Measurements from ENCODE around the gene FAM13A. TPM values are rescaled to one million over a fixed set of nuclear protein-coding genes. Genes with fewer than 3 reads are reported as not detected.

The FAM13A gene
- total and polyA plus RNA-seq, 10 of the 15 experiments (the other 5 are each of a cell fraction or from before 2014, with no cell fraction given), result 0.05 to 1.8 (median 0.27) TPM; not detected in 1

- TF ChIP-seq MYB (IDR thresholded peaks at IDR 0.05; ENCODE audit: borderline replicate concordance, low read depth, low read length) (no peak), MTA3 (IDR thresholded peaks at IDR 0.05; ENCODE audit: borderline replicate concordance, low read length) (no peak), SP1 (IDR thresholded peaks at IDR 0.05; ENCODE audit: low read depth, low read length) (no peak), CTCF (IDR thresholded peaks at IDR 0.05 in 2 of 3, conservative IDR thresholded peaks at IDR 0.05 in 1 of 3; ENCODE audit: control insufficient read depth in 2 of 3, extremely low read depth in 1 of 3, insufficient read depth in 1 of 3, low read depth in 3 of 3, low read length in 3 of 3) (no peak)
These were observed 75.0 kb downstream of the FAM13A start (continued) for GRCh38 chr4:88981993-88982392.

GRCh38 chr4:88981556-88981955, 75.4 kb downstream of the FAM13A start:
- Histone ChIP-seq H3K4me1 (ENCODE audit: control insufficient read depth, insufficient read depth, low read length) (no peaks in the 10 kb centered on the region), H3K9ac (ENCODE audit: control insufficient read depth, insufficient read depth, low read length) (no peak overlapping the region), H3K27ac (ENCODE audit: control insufficient read depth, insufficient read depth) (no peak overlapping the region), H4K20me1 (ENCODE audit: control insufficient read depth, insufficient read depth) (no peaks in the 10 kb centered on the region), H3K4me2 (ENCODE audit: control insufficient read depth, insufficient read depth) (no peak overlapping the region), H3K9me3 (replicated peaks; ENCODE audit: control insufficient read depth, insufficient read depth, low read length) (no peaks in the 10 kb centered on the region), H3K36me3 (ENCODE audit: control insufficient read depth in 2 of 2, insufficient read depth in 2 of 2, low read length in 1 of 2) (no peaks in the 10 kb centered on the region), H2AFZ (ENCODE audit: control insufficient read depth, low read depth, low read length) (no peak overlapping the region), H3K79me2 (ENCODE audit: control insufficient read depth, insufficient read depth, low read length) (no peaks in the 10 kb centered on the region), H3K27me3 (replicated peaks in 1 of 2; ENCODE audit: control insufficient read depth in 2 of 2, insufficient read depth in 2 of 2, low read length in 1 of 2) (no peaks in the 10 kb centered on the region), H3K4me3 (no peak overlapping the region)
- no peak for FAIRE-seq
- intact Hi-C loops (cut with micrococcal nuclease; ENCODE audit: unreplicated experiment) (no loop called here), in situ Hi-C loops (cut with MboI) (no loop called here)
- ChIA-PET RAD21 (ENCODE audit: unreplicated experiment) (no interaction called here), SMC1A (ENCODE audit: uncharacterized antibody, unreplicated experiment) (interaction anchor here (0.9 to 1.8 kb wide), 5 partner anchors 9 to 162 kb away, joined by 3 to 6 read pairs (median 4); no protein-coding TSS in a partner anchor), POLR2A (no interaction called here), CTCF (interaction anchor here (0.6 to 0.7 kb wide), 3 partner anchors 15 to 319 kb away, joined by 3 to 6 read pairs (median 3); no protein-coding TSS in a partner anchor)
- 32% methylated on average over 2 of the region's 2 CpGs for WGBS (ENCODE audit: insufficient coverage, insufficient replicate concordance, low lambda C conversion rate, missing lambda C conversion rate)
- BruUV-seq (replicated peaks), result no TSS peak
- TF ChIP-seq TAF1 (IDR thresholded peaks at IDR 0.05; ENCODE audit: borderline replicate concordance, low read depth, low read length) (no peak), CTCF (IDR thresholded peaks at IDR 0.05 in 2 of 3, conservative IDR thresholded peaks at IDR 0.05 in 1 of 3; ENCODE audit: control insufficient read depth in 2 of 3, extremely low read depth in 1 of 3, insufficient read depth in 1 of 3, low read depth in 3 of 3, low read length in 3 of 3) (no peak), NR2F1 (conservative IDR thresholded peaks at IDR 0.05) (no peak), NFYB (IDR thresholded peaks at IDR 0.05; ENCODE audit: insufficient read depth, low read depth, low read length) (no peak), BACH1 (IDR thresholded peaks at IDR 0.05; ENCODE audit: borderline replicate concordance) (no peak), HDAC6 (IDR thresholded peaks at IDR 0.05; ENCODE audit: unreplicated experiment) (no peak), ZBTB4 (CRISPR knock-in tag; IDR thresholded peaks at IDR 0.05) (no peak), ZNF622 (IDR thresholded peaks at IDR 0.05) (no peak)
- no peak for ATAC-seq
- no peak for DNase-seq (ENCODE audit: low read depth, low spot score)

Measured in GM12878 (cell line).